ENCODE results near the gene BCL2A1.
"Not testable (repeated sequence)": the region's sequence is repeated elsewhere in the genome, so short reads cannot be mapped to it uniquely, and the experiment has no call there.

The BCL2A1 gene

DNA sequence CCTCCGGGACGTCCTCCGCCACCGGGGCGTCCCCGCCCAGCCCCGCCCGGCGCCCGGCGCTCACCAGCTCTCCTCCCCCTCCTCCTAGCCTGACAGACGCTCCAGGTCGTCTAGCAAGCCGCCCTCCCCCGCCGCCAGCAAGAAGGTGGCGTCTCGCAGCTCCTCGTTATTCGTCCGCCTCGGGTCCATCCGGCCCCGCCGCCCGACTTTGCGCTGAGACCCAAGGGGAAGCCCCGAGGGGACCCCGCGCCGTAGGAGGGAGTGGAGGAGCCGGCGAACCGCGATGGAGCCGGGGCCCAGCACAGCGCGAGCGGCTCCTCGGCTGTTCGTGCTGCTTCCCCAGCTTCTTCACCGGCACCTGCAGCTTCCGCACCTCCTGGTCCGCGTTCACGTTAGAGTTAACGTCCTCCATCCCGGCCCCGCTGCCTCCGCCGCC, 47.9 kb downstream of the BCL2A1 start:
- no peak for DNase-seq (ENCODE audit: low read depth)

DNA sequence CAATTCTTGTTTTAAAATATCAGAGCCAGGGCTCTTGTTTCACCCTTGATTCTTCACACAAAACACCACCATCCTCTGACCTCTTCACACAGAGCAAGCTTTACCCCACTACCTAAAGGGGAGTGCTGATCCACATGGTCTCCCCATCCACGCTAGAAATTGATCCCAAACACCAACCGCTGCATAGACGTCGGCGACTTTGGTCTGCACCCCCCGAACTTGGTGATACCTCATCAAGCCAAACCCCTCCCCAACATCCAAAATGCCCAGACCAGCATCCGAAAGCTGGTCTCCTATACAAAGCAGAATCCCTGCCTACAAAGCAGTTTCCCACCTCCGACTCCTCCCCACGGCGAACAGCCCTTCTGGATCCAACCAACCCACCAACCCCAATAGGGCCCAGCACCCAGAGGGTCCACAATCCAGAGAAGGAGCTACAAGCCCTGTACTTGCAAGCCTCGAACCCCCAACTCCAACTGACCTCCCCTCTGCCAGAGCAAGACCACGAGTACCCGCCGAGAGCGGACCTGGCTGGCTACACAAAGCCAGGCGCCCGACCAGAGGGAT, 48.4 kb downstream of the BCL2A1 start:
- no peak for DNase-seq (ENCODE audit: low read depth)

DNA sequence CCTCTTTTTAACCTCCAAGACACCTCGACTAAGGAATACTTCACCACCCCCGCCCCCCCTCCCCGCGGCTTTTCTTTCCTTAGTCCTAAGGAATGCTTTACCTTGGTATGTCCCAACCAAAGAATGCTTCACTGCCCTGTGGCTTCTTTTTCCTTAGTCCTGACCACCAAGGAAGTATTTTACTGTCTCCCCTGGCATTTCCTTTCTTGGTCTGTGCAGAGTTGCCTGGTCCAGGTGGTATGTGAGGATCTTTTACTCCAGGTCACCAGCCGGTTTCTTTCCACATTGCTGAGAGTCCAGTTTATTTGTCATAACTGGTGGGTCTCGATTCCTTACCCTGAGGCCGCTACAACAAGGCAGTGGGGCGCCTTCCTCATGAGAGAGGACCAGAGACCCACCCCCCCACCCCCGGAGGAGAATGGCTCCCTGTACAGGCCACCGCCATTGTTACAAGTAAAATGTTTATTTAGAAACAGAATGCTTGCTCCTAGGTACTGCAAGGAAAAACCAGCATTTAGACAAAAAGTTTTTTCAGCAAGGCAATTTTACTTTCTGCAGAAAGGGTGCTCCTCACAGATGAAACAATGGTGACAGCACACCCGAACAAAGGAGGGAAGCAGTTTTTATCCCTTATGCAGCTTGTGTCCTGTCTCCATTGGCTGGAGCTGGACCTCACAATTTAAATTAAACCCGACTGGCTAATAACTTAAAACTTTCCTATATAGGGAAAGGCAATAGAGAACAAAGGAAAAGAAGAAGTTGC, 51.1 kb downstream of the BCL2A1 start:
- DNase-seq (ENCODE audit: low read depth): no peak

DNA sequence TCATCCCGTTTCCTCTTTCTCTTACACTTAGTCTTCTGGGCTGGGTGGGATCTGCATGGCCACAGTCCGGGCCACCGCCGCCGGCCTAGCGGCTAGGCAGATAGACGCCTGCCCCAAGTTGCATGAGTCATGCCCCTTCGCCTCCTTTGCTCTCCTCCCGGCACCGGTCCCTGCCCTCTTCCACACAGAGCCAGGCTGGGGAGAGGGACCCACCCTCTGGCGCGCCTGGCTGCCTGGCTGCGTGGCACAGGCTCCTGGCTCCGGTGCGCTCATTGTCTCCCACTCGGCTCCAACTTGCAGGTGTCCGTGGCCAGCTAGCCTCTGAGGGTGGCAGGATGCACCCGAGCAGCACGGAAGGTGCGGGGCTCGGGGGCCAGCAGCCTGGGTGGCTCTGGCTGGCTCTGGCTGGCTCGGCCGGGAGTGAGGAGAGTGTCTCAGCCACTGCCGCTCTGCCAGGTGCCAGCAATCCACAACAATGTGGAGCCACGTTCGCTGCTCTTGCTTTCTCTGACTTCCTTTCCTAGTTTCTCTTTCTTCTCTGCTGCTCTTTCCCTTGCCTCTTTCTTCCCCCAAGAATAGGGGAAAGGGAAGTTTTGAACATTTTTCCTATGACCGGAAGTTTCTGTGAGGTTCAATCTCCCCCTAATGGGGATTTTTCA, 51.8 kb downstream of the BCL2A1 start:
- DNase-seq (ENCODE audit: low read depth): no peak

DNA sequence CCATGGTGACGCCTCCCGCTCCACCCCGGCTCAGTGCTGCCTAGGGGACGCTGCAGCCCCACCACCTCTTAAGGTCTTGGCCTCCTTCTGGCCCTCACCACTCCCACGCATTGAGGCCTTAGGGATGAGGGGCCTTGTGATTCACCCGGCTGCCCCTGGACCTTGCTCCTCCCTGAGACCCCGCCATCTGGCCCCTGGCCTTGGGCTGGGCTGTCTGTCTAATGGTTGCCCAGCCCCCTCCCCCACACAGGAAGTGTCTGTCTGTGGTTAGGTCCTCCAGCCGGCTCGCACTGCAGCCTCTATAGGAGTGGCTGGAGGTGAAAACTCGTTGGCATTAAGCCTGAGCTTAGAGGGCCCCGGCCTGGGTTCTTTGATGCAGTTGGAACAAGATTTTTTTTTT, 52.7 kb downstream of the BCL2A1 start:
- DNase-seq (ENCODE audit: low read depth): no peak

DNA sequence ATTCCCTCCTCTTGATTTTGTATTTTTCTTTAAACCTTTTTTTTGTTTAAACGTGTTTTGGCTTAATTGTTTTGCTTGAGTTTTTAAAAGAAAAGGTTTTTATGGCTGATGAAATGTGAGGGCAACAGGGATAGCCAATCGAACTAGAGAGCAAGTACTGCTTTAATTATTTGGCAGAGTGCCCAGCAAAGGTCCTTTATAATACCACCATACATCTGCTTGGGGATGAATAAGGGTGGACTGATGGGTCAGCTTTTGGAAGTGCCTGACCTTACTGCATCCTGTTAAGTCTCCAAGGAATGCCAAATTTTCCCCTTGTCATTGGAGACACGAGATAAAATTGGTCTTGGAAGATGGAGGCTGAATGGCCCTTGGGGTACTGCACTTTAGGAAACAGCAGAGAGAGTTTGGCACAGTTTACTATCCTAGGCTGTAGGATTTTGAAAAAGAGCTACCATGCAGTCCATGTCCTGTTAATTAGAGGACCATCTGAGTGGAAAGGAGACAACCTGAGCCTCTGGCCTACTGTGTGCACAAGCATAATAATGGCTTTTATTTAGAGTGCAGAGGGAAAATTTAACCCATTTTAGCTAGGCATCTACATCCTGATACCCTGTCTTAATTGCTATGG, 54.4 kb downstream of the BCL2A1 start:
- DNase-seq (ENCODE audit: low read depth): no peak

DNA sequence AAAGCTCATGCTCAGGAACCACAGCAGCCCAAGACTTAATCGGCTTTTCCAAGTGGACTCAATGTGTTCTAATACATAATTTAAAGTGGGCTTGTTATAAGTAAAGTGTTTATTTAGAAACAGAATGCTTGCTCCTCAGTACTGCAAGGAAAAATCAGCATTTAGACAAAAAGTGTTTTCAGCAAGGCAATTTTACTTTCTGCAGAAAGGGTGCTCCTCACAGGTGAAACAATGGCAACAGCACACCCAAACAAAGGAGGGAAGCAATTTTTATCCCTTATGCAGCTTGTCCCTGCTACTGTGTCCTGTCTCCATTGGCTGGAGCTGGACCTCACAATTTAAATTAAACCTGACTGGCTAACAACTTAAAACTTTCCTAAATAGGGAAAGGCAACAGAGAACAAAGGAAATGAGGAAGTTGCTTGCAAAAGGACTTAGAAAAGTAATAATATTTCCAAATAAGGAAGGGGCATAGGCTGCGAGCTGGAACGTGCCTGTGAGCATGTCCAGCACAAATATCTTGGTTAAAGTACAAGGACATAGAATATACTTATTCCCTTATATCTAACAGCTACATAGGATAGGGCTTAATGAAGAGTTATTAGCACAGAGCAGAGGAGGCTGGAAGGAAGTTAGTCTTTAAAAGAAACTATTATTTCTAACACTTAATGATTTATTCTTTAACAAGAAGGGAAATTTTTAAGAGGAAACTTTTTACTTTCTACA, 55.1 kb downstream of the BCL2A1 start:
- not testable (repeated sequence) for DNase-seq (ENCODE audit: low read depth)

DNA sequence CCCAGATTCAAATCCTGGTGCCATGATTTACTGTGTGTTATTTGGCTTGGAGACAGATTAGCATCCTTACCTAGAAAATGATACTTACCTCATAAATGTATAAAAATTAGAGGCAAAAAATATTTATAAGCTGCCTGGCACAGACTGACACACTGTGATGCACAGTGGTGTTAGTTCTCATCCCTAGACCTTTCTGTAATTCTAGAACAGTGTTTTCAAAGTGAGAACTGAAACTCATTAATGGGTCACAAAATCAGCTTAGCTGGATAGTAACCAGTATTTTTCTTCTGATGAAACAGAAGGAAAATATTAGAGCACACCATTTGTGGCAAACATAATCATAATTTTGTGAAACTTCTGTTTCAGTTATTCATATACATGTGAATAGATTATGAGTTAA, 56.3 kb downstream of the BCL2A1 start:
- DNase-seq (ENCODE audit: low read depth): no peak

Data from HS-5 (cell line).